ENCODE results near the gene RAB11FIP4. TPM values are rescaled to one million over a fixed set of nuclear protein-coding genes. Genes with fewer than 3 reads are reported as not detected.
"Not testable (repeated sequence)": the region's sequence is repeated elsewhere in the genome, so short reads cannot be mapped to it uniquely, and the experiment has no call there.

The RAB11FIP4 gene
- total and polyA plus RNA-seq, 2 donors, result 5.3 to 9.2 TPM

DNA sequence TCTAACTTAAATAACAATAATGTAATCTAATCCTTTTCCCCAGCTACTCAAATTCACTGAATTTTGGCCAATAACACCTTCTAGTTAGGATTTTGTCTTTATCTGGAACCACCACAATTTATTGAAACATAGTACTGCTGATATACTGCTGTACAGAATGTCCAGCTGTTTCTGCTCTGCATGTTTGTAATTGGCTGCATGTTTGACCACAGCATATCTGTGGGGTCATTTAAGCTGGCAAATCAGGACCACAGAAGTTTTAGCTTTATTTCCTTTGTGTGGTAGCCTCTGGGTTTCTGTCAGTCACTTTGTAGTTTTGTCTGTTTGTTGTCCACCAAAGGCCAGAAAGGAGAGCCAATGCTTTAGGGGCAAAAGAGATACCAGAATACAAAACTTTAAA lies 22.2 kb upstream of the RAB11FIP4 start:
- no peak overlapping the region for H3K27ac ChIP-seq (ENCODE audit: low read depth in 1 of 2, low read length in 1 of 2)

DNA sequence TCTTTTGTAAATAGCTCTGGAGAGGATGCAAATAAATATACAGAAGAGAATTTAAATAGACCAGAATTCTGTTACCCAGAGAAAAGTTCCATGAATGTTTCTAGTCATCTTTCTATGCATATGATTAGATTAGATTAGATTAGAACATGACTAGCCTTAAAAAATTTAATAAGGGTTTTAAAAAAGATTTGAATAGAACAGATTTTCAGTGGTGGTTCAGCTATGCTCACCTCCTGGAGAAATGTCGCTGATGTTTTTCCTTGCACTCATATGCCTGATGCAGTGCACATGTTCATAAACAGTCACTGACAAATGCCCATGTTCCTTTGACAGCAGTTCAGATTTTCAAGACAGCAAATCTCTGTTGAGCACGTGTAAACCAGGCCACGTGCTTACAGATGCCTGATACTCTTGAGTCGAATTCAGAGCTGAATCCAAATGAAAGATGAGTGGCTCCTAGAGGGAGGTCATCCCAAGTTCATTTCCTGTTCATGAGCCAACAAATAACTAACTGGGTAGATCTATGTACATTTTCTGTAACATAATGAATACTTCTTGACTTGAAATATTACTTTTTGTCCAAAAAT lies 19.9 kb upstream of the RAB11FIP4 start:
- DNase-seq (ENCODE audit: low read depth in 6 of 9, low spot score in 9 of 9), result no peak
- Histone ChIP-seq H3K27me3 (ENCODE audit: control insufficient read depth in 2 of 2, insufficient read depth in 1 of 2, low read length in 1 of 2) (no peaks in the 10 kb centered on the region), H3K9me3 (ENCODE audit: control insufficient read depth in 2 of 2, insufficient read depth in 1 of 2, low read length in 1 of 2) (no peaks in the 10 kb centered on the region), H3K4me3 (ENCODE audit: low read length in 2 of 2) (no peak overlapping the region), H3K36me3 (ENCODE audit: control insufficient read depth in 2 of 2, insufficient read depth in 2 of 2, low read length in 1 of 2) (peaks cover 5 to 20% of the 10 kb centered on the region in 2 donors), H3K27ac (ENCODE audit: low read depth in 1 of 2, low read length in 1 of 2) (no peak overlapping the region), H3K4me1 (ENCODE audit: control insufficient read depth in 2 of 2, insufficient read depth in 2 of 2, low read length in 2 of 2) (no peaks in the 10 kb centered on the region)
- 75% methylated on average over 4 of the region's 4 CpGs for WGBS

More for the DNA sequence above, 22.2 kb upstream of the RAB11FIP4 start:
- Histone ChIP-seq H3K27me3 (ENCODE audit: control insufficient read depth in 2 of 2, insufficient read depth in 1 of 2, low read length in 1 of 2) (no peaks in the 10 kb centered on the region), H3K9me3 (ENCODE audit: control insufficient read depth in 2 of 2, insufficient read depth in 1 of 2, low read length in 1 of 2) (no peaks in the 10 kb centered on the region), H3K36me3 (ENCODE audit: control insufficient read depth in 2 of 2, insufficient read depth in 2 of 2, low read length in 1 of 2) (peaks cover 5 to 19% of the 10 kb centered on the region in 2 donors), H3K4me1 (ENCODE audit: control insufficient read depth in 2 of 2, insufficient read depth in 2 of 2, low read length in 2 of 2) (no peaks in the 10 kb centered on the region), H3K4me3 (ENCODE audit: low read length in 2 of 2) (no peak overlapping the region)
- DNase-seq (ENCODE audit: low read depth in 6 of 9, low spot score in 9 of 9), result no peak

DNA sequence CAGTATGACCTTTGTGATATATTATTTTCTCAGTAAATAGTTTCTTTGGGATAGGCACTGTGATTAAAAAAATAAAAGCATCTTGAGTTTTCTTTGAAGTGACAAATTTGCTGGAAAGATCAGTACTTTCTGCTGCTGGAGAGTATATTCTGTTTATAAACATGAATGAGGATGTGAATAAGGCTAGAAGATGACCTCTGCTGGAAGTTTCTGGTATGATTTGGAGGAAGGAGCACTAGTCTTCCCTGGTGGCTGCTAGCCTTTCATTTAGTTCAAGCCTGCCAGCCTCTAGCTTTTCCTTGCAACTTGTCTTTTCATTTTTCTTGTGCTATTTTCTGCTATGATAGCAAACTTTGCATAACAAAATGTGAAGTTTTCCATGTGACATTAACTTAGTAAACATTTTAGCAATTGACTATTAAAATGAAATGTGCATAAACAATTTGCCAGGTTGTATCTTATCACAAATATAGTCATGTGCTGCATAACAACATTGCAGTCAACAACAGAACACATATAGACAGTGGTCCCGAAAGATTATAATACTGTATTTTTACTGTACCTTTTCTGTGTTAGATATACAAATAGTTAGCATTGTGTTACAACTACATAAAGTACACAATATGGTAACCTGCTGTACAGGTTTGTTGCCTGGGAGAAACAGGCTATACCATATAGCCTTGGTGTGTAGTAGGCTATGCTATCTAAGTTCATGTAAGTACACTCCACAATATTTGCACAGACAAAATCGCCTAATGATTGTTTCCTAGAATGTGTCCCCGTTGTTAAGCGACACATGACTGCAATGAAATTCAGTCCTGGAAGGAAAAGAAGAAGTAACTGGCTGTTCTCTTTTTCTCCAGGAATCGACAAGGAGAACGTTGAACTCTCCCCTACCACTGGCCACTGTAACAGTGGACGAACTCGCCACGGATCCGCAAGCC lies 18.1 kb upstream of the RAB11FIP4 start:
- peak in 8 of 9 donors; percentile 54 to 84 (median 62) for DNase-seq (ENCODE audit: low read depth in 6 of 9, low spot score in 9 of 9)
- Histone ChIP-seq H3K36me3 (ENCODE audit: control insufficient read depth in 2 of 2, insufficient read depth in 2 of 2, low read length in 1 of 2) (peaks cover 5 to 13% of the 10 kb centered on the region in 2 donors), H3K27me3 (ENCODE audit: control insufficient read depth in 2 of 2, insufficient read depth in 1 of 2, low read length in 1 of 2) (no peaks in the 10 kb centered on the region), H3K9me3 (ENCODE audit: control insufficient read depth in 2 of 2, insufficient read depth in 1 of 2, low read length in 1 of 2) (no peaks in the 10 kb centered on the region), H3K27ac (ENCODE audit: low read depth in 1 of 2, low read length in 1 of 2) (no peak overlapping the region), H3K4me1 (ENCODE audit: control insufficient read depth in 2 of 2, insufficient read depth in 2 of 2, low read length in 2 of 2) (no peaks in the 10 kb centered on the region), H3K4me3 (ENCODE audit: low read length in 2 of 2) (no peak overlapping the region)
- WGBS, result 95% methylated on average over 10 of the region's 10 CpGs

DNA sequence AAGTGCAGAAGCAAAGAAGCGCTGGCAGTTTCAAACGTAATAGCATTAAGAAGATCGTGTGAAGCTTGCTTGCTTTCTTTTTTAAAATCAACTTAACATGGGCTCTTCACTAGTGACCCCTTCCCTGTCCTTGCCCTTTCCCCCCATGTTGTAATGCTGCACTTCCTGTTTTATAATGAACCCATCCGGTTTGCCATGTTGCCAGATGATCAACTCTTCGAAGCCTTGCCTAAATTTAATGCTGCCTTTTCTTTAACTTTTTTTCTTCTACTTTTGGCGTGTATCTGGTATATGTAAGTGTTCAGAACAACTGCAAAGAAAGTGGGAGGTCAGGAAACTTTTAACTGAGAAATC lies 17.4 kb upstream of the RAB11FIP4 start:
- 95% methylated on average over 6 of the region's 6 CpGs for WGBS
- H3K27ac ChIP-seq (ENCODE audit: low read depth in 1 of 2, low read length in 1 of 2), result no peak overlapping the region

DNA sequence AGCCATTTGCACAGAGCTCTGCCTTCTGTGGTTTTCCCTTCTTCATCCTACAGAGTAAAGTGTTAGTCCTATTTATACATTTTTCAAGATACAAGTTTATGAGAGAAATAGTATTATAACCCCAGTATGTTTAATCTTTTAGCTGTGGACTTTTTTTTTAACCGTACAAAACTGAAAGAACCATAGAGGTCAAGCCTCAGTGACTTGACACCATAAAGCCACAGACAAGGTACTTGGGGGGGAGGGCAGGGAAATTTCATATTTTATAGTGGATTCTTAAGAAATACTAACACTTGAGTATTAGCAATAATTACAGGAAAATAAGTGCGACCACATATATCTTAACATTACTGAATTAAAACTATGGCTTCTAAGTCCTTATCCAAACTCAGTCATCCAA lies 17.0 kb upstream of the RAB11FIP4 start:
- peaks cover 5 to 9% of the 10 kb centered on the region in 2 donors for H3K36me3 ChIP-seq (ENCODE audit: control insufficient read depth in 2 of 2, insufficient read depth in 2 of 2, low read length in 1 of 2)
- no peaks in the 10 kb centered on the region for H3K4me1 ChIP-seq (ENCODE audit: control insufficient read depth in 2 of 2, insufficient read depth in 2 of 2, low read length in 2 of 2)
- no peak for DNase-seq (ENCODE audit: low read depth in 6 of 9, low spot score in 9 of 9)
- no peak overlapping the region for H3K4me3 ChIP-seq (ENCODE audit: low read length in 2 of 2)
- H3K27me3 ChIP-seq (ENCODE audit: control insufficient read depth in 2 of 2, insufficient read depth in 1 of 2, low read length in 1 of 2), result no peaks in the 10 kb centered on the region
- 99% methylated on average over 2 of the region's 2 CpGs for WGBS
- H3K9me3 ChIP-seq (ENCODE audit: control insufficient read depth in 2 of 2, insufficient read depth in 1 of 2, low read length in 1 of 2), result no peaks in the 10 kb centered on the region
- H3K27ac ChIP-seq (ENCODE audit: low read depth in 1 of 2, low read length in 1 of 2), result no peak overlapping the region

More for the DNA sequence above, 17.4 kb upstream of the RAB11FIP4 start:
- Histone ChIP-seq H3K9me3 (ENCODE audit: control insufficient read depth in 2 of 2, insufficient read depth in 1 of 2, low read length in 1 of 2) (no peaks in the 10 kb centered on the region), H3K27me3 (ENCODE audit: control insufficient read depth in 2 of 2, insufficient read depth in 1 of 2, low read length in 1 of 2) (no peaks in the 10 kb centered on the region), H3K4me3 (ENCODE audit: low read length in 2 of 2) (no peak overlapping the region), H3K4me1 (ENCODE audit: control insufficient read depth in 2 of 2, insufficient read depth in 2 of 2, low read length in 2 of 2) (no peaks in the 10 kb centered on the region), H3K36me3 (ENCODE audit: control insufficient read depth in 2 of 2, insufficient read depth in 2 of 2, low read length in 1 of 2) (peaks cover 5 to 13% of the 10 kb centered on the region in 2 donors)
- no peak for DNase-seq (ENCODE audit: low read depth in 6 of 9, low spot score in 9 of 9)

DNA sequence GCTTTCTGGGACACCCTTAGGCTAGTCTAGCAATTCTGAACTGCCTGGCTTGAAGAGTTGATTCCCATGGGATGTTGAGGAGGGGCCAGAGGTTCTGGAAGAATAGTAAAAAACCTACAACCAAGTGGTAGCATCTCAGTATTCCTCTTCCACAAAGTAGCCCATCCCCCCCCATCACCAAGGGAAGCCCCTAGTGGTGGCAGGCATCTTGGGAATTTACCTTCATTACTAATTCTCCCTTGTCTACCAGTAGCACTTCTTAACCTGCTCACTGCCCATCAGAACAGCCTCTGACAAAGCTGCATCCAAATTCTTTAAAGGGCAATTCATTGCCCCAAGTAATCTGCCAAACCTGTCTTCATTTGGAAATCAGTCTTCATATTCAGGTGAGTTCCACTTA lies 12.8 kb upstream of the RAB11FIP4 start:
- no peak for DNase-seq (ENCODE audit: low read depth in 6 of 9, low spot score in 9 of 9)
- no peaks in the 10 kb centered on the region for H3K9me3 ChIP-seq (ENCODE audit: control insufficient read depth in 2 of 2, insufficient read depth in 1 of 2, low read length in 1 of 2)
- no peaks in the 10 kb centered on the region for H3K27me3 ChIP-seq (ENCODE audit: control insufficient read depth in 2 of 2, insufficient read depth in 1 of 2, low read length in 1 of 2)
- H3K4me1 ChIP-seq (ENCODE audit: control insufficient read depth in 2 of 2, insufficient read depth in 2 of 2, low read length in 2 of 2), result no peaks in the 10 kb centered on the region
- H3K36me3 ChIP-seq (ENCODE audit: control insufficient read depth in 2 of 2, insufficient read depth in 2 of 2, low read length in 1 of 2), result peaks cover 5 to 7% of the 10 kb centered on the region in 2 donors
- H3K27ac ChIP-seq (ENCODE audit: low read depth in 1 of 2, low read length in 1 of 2), result no peak overlapping the region
- H3K4me3 ChIP-seq (ENCODE audit: low read length in 2 of 2), result no peak overlapping the region

DNA sequence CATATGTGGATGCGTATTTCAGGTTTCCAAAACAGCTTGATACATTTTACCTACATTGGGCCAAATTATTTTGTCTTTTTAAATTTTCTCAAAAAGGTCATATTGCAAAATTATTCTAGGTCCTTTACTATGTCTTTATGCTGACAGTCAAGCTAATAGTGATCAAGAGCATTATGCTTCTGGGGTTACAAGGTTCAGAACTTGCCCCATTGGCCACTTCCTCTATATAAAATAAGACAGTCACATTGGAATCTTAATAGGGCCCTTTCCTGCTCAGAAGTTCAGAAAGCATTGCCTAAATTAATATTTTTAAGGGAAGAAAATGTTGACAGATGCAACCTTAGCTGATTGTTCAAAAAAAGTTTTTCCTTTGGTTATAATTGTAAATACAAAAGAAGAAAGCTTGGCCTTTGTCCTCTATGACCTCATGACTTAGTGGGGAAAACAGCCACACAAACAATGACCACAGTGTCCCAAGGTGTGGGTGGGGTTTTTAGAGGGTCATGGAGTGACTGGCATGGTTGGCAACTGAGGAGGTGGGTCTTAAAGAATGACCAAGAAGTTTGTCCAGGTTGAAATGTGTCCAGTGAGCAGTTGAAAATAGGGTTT lies 11.8 kb upstream of the RAB11FIP4 start:
- Histone ChIP-seq H3K36me3 (ENCODE audit: control insufficient read depth in 2 of 2, insufficient read depth in 2 of 2, low read length in 1 of 2) (no peaks in the 10 kb centered on the region), H3K4me3 (ENCODE audit: low read length in 2 of 2) (no peak overlapping the region), H3K27ac (ENCODE audit: low read depth in 1 of 2, low read length in 1 of 2) (no peak overlapping the region), H3K27me3 (ENCODE audit: control insufficient read depth in 2 of 2, insufficient read depth in 1 of 2, low read length in 1 of 2) (no peaks in the 10 kb centered on the region), H3K4me1 (ENCODE audit: control insufficient read depth in 2 of 2, insufficient read depth in 2 of 2, low read length in 2 of 2) (no peaks in the 10 kb centered on the region), H3K9me3 (ENCODE audit: control insufficient read depth in 2 of 2, insufficient read depth in 1 of 2, low read length in 1 of 2) (no peaks in the 10 kb centered on the region)
- WGBS, result 98% methylated on average over 1 of the region's 1 CpG
- no peak for DNase-seq (ENCODE audit: low read depth in 6 of 9, low spot score in 9 of 9)

DNA sequence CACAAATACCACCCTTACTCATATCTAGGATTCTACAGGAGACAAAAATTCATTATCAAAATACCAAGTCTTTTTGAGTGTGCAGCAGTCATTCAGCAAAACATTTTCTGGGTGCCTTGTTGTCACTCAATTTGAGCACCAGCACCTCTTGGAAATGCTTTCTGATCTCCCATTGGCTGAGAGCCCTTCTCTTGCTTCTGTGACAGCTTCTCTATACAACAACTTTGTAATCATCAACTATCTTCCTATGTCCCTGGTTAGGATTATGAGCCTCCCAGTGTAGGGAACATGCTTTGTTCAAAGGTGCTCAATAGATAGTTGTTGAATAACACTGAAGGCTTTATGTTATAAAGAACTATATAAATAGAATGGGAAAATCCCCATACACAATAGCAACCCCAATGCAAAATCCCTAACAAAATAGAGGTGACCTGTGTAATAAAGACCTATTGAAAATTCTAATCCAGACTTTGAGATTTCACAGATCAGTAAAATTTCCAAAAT lies 10.3 kb upstream of the RAB11FIP4 start:
- no peaks in the 10 kb centered on the region for H3K9me3 ChIP-seq (ENCODE audit: control insufficient read depth in 2 of 2, insufficient read depth in 1 of 2, low read length in 1 of 2)
- DNase-seq (ENCODE audit: low read depth in 6 of 9, low spot score in 9 of 9), result no peak
- H3K4me1 ChIP-seq (ENCODE audit: control insufficient read depth in 2 of 2, insufficient read depth in 2 of 2, low read length in 2 of 2), result no peaks in the 10 kb centered on the region
- no peak overlapping the region for H3K27ac ChIP-seq (ENCODE audit: low read depth in 1 of 2, low read length in 1 of 2)
- H3K27me3 ChIP-seq (ENCODE audit: control insufficient read depth in 2 of 2, insufficient read depth in 1 of 2, low read length in 1 of 2), result no peaks in the 10 kb centered on the region
- no peak overlapping the region for H3K4me3 ChIP-seq (ENCODE audit: low read length in 2 of 2)
- no peaks in the 10 kb centered on the region for H3K36me3 ChIP-seq (ENCODE audit: control insufficient read depth in 2 of 2, insufficient read depth in 2 of 2, low read length in 1 of 2)

DNA sequence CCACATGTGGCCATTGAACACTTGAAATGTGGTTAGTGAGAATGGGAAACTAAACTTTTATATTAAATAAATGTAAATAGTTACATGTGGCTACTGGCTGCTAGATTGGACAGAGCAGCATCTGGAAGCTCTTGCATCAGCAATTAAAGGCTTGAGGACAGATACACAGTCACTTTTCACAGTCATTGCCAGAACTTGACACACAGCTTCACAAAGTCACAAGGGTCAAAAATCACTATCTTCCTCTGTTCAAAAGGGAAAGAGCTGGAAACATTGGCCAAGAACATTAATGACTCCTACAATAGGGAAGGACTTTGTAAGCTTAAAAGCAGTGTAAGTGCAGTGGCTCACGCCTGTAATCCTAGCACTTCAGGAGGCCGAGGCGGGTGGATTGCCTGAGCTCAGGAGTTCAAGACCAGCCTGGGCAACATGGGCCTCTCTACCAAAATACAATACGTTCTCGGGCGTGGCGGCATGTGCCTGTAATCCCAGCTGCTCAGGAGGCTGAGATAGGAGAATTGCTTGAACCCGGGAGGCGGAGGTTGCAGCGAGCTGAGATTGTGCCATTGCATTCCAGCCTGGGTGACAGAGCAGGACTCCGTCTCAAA lies 8.7 kb upstream of the RAB11FIP4 start:
- WGBS, result 98% methylated on average over 11 of the region's 11 CpGs
- not testable (repeated sequence) for H3K36me3 ChIP-seq (ENCODE audit: control insufficient read depth in 2 of 2, insufficient read depth in 2 of 2, low read length in 1 of 2)

More for the DNA sequence above, 8.7 kb upstream of the RAB11FIP4 start:
- DNase-seq (ENCODE audit: low read depth in 6 of 9, low spot score in 9 of 9); H3K27me3 ChIP-seq (ENCODE audit: control insufficient read depth in 2 of 2, insufficient read depth in 1 of 2, low read length in 1 of 2); H3K27ac ChIP-seq (ENCODE audit: low read depth in 1 of 2, low read length in 1 of 2); H3K4me1 ChIP-seq (ENCODE audit: control insufficient read depth in 2 of 2, insufficient read depth in 2 of 2, low read length in 2 of 2); H3K9me3 ChIP-seq (ENCODE audit: control insufficient read depth in 2 of 2, insufficient read depth in 1 of 2, low read length in 1 of 2); H3K4me3 ChIP-seq (ENCODE audit: low read length in 2 of 2): not testable (repeated sequence)
